Measurements from ENCODE around the gene RYR1.

RYR1 gene

GRCh38 chr19:38496116-38496515 lies 62.6 kb downstream of the RYR1 start:
- DNase-seq (ENCODE audit: extremely low read depth, low read depth), result no peak
- no peak for TF ChIP-seq CTCF (IDR thresholded peaks at IDR 0.05; ENCODE audit: low read depth, low read length)

- TF ChIP-seq CTCF (IDR thresholded peaks at IDR 0.05; ENCODE audit: low read depth, low read length), result no peak
- no peak for DNase-seq (ENCODE audit: extremely low read depth, low read depth)
These were observed 63.4 kb downstream of the RYR1 start for GRCh38 chr19:38496603-38497487.

GRCh38 chr19:38497907-38498306 lies 64.4 kb downstream of the RYR1 start:
- TF ChIP-seq CTCF (IDR thresholded peaks at IDR 0.05; ENCODE audit: low read depth, low read length), result no peak
- DNase-seq (ENCODE audit: extremely low read depth, low read depth), result no peak

GRCh38 chr19:38499532-38499931 lies 66.0 kb downstream of the RYR1 start:
- no peak for DNase-seq (ENCODE audit: extremely low read depth, low read depth)
- TF ChIP-seq CTCF (IDR thresholded peaks at IDR 0.05; ENCODE audit: low read depth, low read length), result no peak

GRCh38 chr19:38500450-38500849 lies 67.0 kb downstream of the RYR1 start:
- no peak for TF ChIP-seq CTCF (IDR thresholded peaks at IDR 0.05; ENCODE audit: low read depth, low read length)
- no peak for DNase-seq (ENCODE audit: extremely low read depth, low read depth)

- no peak for TF ChIP-seq CTCF (IDR thresholded peaks at IDR 0.05; ENCODE audit: low read depth, low read length)
- no peak for DNase-seq (ENCODE audit: extremely low read depth, low read depth)
These were observed 69.1 kb downstream of the RYR1 start for GRCh38 chr19:38502410-38503076.

- TF ChIP-seq CTCF (IDR thresholded peaks at IDR 0.05; ENCODE audit: low read depth, low read length), result no peak
- DNase-seq (ENCODE audit: extremely low read depth, low read depth), result no peak
These were observed 69.6 kb downstream of the RYR1 start for GRCh38 chr19:38503077-38503410.
